Left ventricle myocardium inferior (tissue), 1 donor: Measurements from ENCODE around the gene BIK. TPM values are rescaled to one million over a fixed set of nuclear protein-coding genes. Genes with fewer than 3 reads are reported as not detected.

Experiments used
- DNase-seq: peaks from one replicate; pipeline ENCODE4 v3.0.0-alpha.2; 2020
- H3K27ac ChIP-seq: fragments of 200-600 bp; replicated peaks from 2 replicates; pipeline ENCODE4 v1.8.0; 2021
- H3K27me3 ChIP-seq: fragments of 200-600 bp; 2 replicates; pipeline ENCODE4 v1.8.0; 2021; ENCODE audit warnings: low read depth
- H3K36me3 ChIP-seq: fragments of 200-600 bp; 2 replicates; pipeline ENCODE4 v1.8.0; 2021
- H3K4me1 ChIP-seq: fragments of 200-600 bp; 2 replicates; pipeline ENCODE4 v1.8.0; 2021
- H3K4me3 ChIP-seq: fragments of 200-600 bp; 2 replicates; pipeline ENCODE4 v1.8.0; 2021; ENCODE audit warnings: mild to moderate bottlenecking, moderate library complexity
- H3K9me3 ChIP-seq: fragments of 200-600 bp; replicated peaks from 2 replicates; pipeline ENCODE4 v1.8.0; 2021
- intact Hi-C: fragments of 100-400 bp; cut with micrococcal nuclease; formaldehyde crosslinking; loops from one replicate; pipeline ENCODE4 v1.11.0; 2022
- total RNA-seq: library from RNA; stranded (reverse); fragmentation: NEBNext Ultra II Directional; extraction: Animal tissue kit (Norgen Biotek cat#: 25700); gene quantifications from one replicate; pipeline ENCODE4 v1.2.1, GENCODE V29; 2021
- TF ChIP-seq, protein P1 (sequence below): fragments of 200-600 bp; IDR thresholded peaks from 2 replicates; pipeline ENCODE4 v1.8.0; 2021; ENCODE audit warnings: antibody characterized with exemption, mild to moderate bottlenecking, borderline replicate concordance
- donor health status: DM: no; HTN: yes; CAD: no; lungs with severe emphysema.

BIK gene
- total RNA-seq, 1 donor from 2014 or later = 0.41 TPM

DNA sequence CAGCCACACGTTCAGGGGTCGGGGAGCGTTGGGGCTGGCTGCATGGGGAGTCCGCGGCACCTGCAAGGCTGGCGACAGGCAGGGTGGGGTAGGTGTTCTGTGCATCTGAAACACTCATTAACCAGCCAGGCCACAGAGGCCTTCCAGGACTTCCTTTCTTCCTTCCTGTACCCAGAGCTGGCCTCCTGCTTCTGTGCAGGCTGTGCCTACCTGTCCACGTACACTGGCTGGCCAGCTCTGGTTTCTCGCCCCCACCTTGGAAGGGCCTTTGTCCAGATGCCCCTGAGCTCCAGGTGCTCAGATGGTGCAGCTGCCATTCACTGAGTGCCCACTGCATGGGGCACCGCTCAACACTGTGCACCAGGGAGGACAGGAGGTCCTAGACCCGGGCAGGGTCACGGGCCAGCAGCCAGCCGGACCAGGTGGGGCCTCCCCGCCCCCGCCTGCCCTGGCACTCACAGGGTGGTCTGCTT, 60.5 kb downstream of the BIK start:
- Histone ChIP-seq H3K36me3 (peaks cover 74% of the 10 kb centered on the region), H3K27ac (no peak overlapping the region), H3K9me3 (no peaks in the 10 kb centered on the region), H3K27me3 (no peaks in the 10 kb centered on the region), H3K4me1 (no peaks in the 10 kb centered on the region), H3K4me3 (no peak overlapping the region)
- DNase-seq = no peak
- TF ChIP-seq, protein P1, sequence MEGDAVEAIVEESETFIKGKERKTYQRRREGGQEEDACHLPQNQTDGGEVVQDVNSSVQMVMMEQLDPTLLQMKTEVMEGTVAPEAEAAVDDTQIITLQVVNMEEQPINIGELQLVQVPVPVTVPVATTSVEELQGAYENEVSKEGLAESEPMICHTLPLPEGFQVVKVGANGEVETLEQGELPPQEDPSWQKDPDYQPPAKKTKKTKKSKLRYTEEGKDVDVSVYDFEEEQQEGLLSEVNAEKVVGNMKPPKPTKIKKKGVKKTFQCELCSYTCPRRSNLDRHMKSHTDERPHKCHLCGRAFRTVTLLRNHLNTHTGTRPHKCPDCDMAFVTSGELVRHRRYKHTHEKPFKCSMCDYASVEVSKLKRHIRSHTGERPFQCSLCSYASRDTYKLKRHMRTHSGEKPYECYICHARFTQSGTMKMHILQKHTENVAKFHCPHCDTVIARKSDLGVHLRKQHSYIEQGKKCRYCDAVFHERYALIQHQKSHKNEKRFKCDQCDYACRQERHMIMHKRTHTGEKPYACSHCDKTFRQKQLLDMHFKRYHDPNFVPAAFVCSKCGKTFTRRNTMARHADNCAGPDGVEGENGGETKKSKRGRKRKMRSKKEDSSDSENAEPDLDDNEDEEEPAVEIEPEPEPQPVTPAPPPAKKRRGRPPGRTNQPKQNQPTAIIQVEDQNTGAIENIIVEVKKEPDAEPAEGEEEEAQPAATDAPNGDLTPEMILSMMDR = no peak
- intact Hi-C loops = no loop called here

DNA sequence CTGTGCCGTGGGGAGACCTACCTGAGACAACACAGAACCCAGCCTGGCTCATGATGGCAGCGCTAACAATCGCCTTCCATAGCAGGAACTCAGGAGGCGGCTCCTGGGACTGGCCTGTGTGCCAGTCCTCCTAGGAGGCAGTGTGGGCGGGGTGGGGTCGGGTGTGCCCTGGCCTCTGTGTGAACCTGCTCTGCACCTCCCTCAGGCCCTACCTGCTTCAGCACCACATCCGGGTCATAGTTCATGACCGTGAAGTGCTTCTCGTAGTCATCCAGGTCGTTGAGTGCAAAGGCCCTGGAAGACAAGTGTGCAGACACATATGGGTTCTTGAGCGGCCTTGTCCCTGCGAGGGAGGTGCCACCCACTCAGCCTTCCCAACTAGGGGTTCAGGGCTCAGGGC, 61.1 kb downstream of the BIK start:
- Histone ChIP-seq H3K27me3 (no peaks in the 10 kb centered on the region), H3K27ac (no peak overlapping the region), H3K36me3 (peaks cover 76% of the 10 kb centered on the region), H3K4me3 (no peak overlapping the region), H3K4me1 (no peaks in the 10 kb centered on the region), H3K9me3 (no peaks in the 10 kb centered on the region)
- TF ChIP-seq, protein P1 = no peak
- DNase-seq = no peak
- intact Hi-C loops = no loop called here

GRCh38 chr22:43172191-43172590, 61.6 kb downstream of the BIK start:
- H3K4me1 ChIP-seq = no peaks in the 10 kb centered on the region
- no peaks in the 10 kb centered on the region for H3K27me3 ChIP-seq
- H3K9me3 ChIP-seq = no peaks in the 10 kb centered on the region
- peaks cover 76% of the 10 kb centered on the region for H3K36me3 ChIP-seq
- intact Hi-C loops = no loop called here
- no peak overlapping the region for H3K27ac ChIP-seq
- no peak overlapping the region for H3K4me3 ChIP-seq
- TF ChIP-seq, protein P1 = no peak
- DNase-seq = no peak

DNA sequence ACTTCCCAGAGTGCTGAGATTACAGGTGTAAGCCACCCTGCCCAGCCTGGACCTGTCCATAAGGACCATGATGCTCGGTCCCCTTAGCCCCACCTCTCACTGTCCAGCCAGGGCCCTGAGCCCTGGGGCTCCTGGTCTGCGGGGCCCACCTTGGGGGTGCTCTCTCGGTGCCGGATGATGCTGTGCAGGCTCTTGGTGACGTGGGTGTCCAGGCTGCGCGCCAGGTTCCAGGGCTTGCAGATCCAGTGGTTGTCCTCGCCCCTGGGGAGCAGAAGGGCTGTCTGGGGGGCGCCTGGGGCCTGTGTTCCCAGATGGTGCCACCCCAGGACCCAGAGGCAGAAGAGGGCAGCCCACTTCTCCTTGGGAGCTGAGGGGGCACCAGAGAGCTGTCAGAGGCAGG, 63.0 kb downstream of the BIK start:
- Histone ChIP-seq H3K27me3 (no peaks in the 10 kb centered on the region), H3K4me1 (no peaks in the 10 kb centered on the region), H3K4me3 (no peak overlapping the region), H3K27ac (no peak overlapping the region), H3K9me3 (no peaks in the 10 kb centered on the region), H3K36me3 (peaks cover 65% of the 10 kb centered on the region)
- intact Hi-C loops = no loop called here
- TF ChIP-seq, protein P1 = no peak
- DNase-seq = no peak

GRCh38 chr22:43173976-43174720, 63.6 kb downstream of the BIK start:
- DNase-seq = no peak
- intact Hi-C loops = no loop called here

More at GRCh38 chr22:43173976-43174720, 63.6 kb downstream of the BIK start:
- Histone ChIP-seq H3K27ac (no peak overlapping the region), H3K27me3 (no peaks in the 10 kb centered on the region), H3K4me3 (no peak overlapping the region), H3K36me3 (peaks cover 65% of the 10 kb centered on the region), H3K4me1 (no peaks in the 10 kb centered on the region), H3K9me3 (no peaks in the 10 kb centered on the region)
- TF ChIP-seq, protein P1 = no peak
